ENCODE data around the gene DAW1. TPM values are rescaled to one million over a fixed set of nuclear protein-coding genes. Genes with fewer than 3 reads are reported as not detected.
"Not testable (repeated sequence)": the region's sequence is repeated elsewhere in the genome, so short reads cannot be mapped to it uniquely, and the experiment has no call there.

Gene DAW1

GRCh38 chr2:227932403-227932802 is 61.0 kb downstream of the DAW1 start:
- Histone ChIP-seq H3K4me3 (ENCODE audit: low read length) (no peak overlapping the region), H3K36me3 (ENCODE audit: insufficient read depth, low read length) (no peaks in the 10 kb centered on the region), H3K27me3 (ENCODE audit: control insufficient read depth, insufficient read depth, low read length) (no peaks in the 10 kb centered on the region)

GRCh38 chr2:227933884-227934283 is 62.5 kb downstream of the DAW1 start:
- Histone ChIP-seq H3K4me2 (ENCODE audit: low read length) (no peak overlapping the region), H3K4me3 (ENCODE audit: low read length) (no peak overlapping the region), H3K36me3 (ENCODE audit: insufficient read depth, low read length) (no peaks in the 10 kb centered on the region), H3K9ac (ENCODE audit: low read depth, low read length) (no peak overlapping the region), H3K4me1 (ENCODE audit: control insufficient read depth, insufficient read depth, low read length) (no peaks in the 10 kb centered on the region), H3K27me3 (ENCODE audit: control insufficient read depth, insufficient read depth, low read length) (no peaks in the 10 kb centered on the region), H3K9me3 (replicated peaks; ENCODE audit: low read length) (no peaks in the 10 kb centered on the region)

More at GRCh38 chr2:227932403-227932802, 61.0 kb downstream of the DAW1 start:
- H3K4me2 ChIP-seq (ENCODE audit: low read length): no peak overlapping the region
- H3K9me3 ChIP-seq (replicated peaks; ENCODE audit: low read length): no peaks in the 10 kb centered on the region
- H3K9ac ChIP-seq (ENCODE audit: low read depth, low read length): no peak overlapping the region
- H3K4me1 ChIP-seq (ENCODE audit: control insufficient read depth, insufficient read depth, low read length): no peaks in the 10 kb centered on the region

- H3K36me3 ChIP-seq (ENCODE audit: insufficient read depth, low read length); H3K4me2 ChIP-seq (ENCODE audit: low read length); H3K9me3 ChIP-seq (replicated peaks; ENCODE audit: low read length); H3K27me3 ChIP-seq (ENCODE audit: control insufficient read depth, insufficient read depth, low read length); H3K4me1 ChIP-seq (ENCODE audit: control insufficient read depth, insufficient read depth, low read length); H3K4me3 ChIP-seq (ENCODE audit: low read length); H3K9ac ChIP-seq (ENCODE audit: low read depth, low read length): not testable (repeated sequence)
Measured at GRCh38 chr2:227936249-227936648, 64.8 kb downstream of the DAW1 start.

GRCh38 chr2:227939271-227940027 is 68.0 kb downstream of the DAW1 start:
- H3K4me2 ChIP-seq (ENCODE audit: low read length): no peak overlapping the region
- H3K9me3 ChIP-seq (replicated peaks; ENCODE audit: low read length): no peaks in the 10 kb centered on the region
- H3K4me1 ChIP-seq (ENCODE audit: control insufficient read depth, insufficient read depth, low read length): no peaks in the 10 kb centered on the region
- no peak overlapping the region for H3K9ac ChIP-seq (ENCODE audit: low read depth, low read length)
- H3K27me3 ChIP-seq (ENCODE audit: control insufficient read depth, insufficient read depth, low read length): no peaks in the 10 kb centered on the region
- H3K36me3 ChIP-seq (ENCODE audit: insufficient read depth, low read length): no peaks in the 10 kb centered on the region
- H3K4me3 ChIP-seq (ENCODE audit: low read length): no peak overlapping the region

- Histone ChIP-seq H3K9ac (ENCODE audit: low read depth, low read length) (no peak overlapping the region), H3K4me3 (ENCODE audit: low read length) (no peak overlapping the region), H3K4me2 (ENCODE audit: low read length) (no peak overlapping the region), H3K36me3 (ENCODE audit: insufficient read depth, low read length) (no peaks in the 10 kb centered on the region), H3K9me3 (replicated peaks; ENCODE audit: low read length) (no peaks in the 10 kb centered on the region), H3K27me3 (ENCODE audit: control insufficient read depth, insufficient read depth, low read length) (no peaks in the 10 kb centered on the region), H3K4me1 (ENCODE audit: control insufficient read depth, insufficient read depth, low read length) (no peaks in the 10 kb centered on the region)
Measured at GRCh38 chr2:227942021-227942420, 70.6 kb downstream of the DAW1 start.

GRCh38 chr2:227942965-227943364 is 71.5 kb downstream of the DAW1 start:
- H3K9me3 ChIP-seq (replicated peaks; ENCODE audit: low read length): no peaks in the 10 kb centered on the region
- no peak overlapping the region for H3K4me2 ChIP-seq (ENCODE audit: low read length)
- no peaks in the 10 kb centered on the region for H3K27me3 ChIP-seq (ENCODE audit: control insufficient read depth, insufficient read depth, low read length)
- H3K4me3 ChIP-seq (ENCODE audit: low read length): no peak overlapping the region
- no peak overlapping the region for H3K9ac ChIP-seq (ENCODE audit: low read depth, low read length)
- no peaks in the 10 kb centered on the region for H3K36me3 ChIP-seq (ENCODE audit: insufficient read depth, low read length)
- H3K4me1 ChIP-seq (ENCODE audit: control insufficient read depth, insufficient read depth, low read length): no peaks in the 10 kb centered on the region

GRCh38 chr2:227960317-227960716 is 88.9 kb downstream of the DAW1 start:
- H3K4me2 ChIP-seq (ENCODE audit: low read length): no peak overlapping the region
- no peak overlapping the region for H3K9ac ChIP-seq (ENCODE audit: low read depth, low read length)
- no peaks in the 10 kb centered on the region for H3K9me3 ChIP-seq (replicated peaks; ENCODE audit: low read length)
- H3K4me1 ChIP-seq (ENCODE audit: control insufficient read depth, insufficient read depth, low read length): no peaks in the 10 kb centered on the region
- no peaks in the 10 kb centered on the region for H3K36me3 ChIP-seq (ENCODE audit: insufficient read depth, low read length)
- H3K4me3 ChIP-seq (ENCODE audit: low read length): no peak overlapping the region
- no peaks in the 10 kb centered on the region for H3K27me3 ChIP-seq (ENCODE audit: control insufficient read depth, insufficient read depth, low read length)

GRCh38 chr2:227971619-227972230 is 100.3 kb downstream of the DAW1 start:
- H3K9me3 ChIP-seq (replicated peaks; ENCODE audit: low read length): no peaks in the 10 kb centered on the region
- H3K9ac ChIP-seq (ENCODE audit: low read depth, low read length): no peak overlapping the region
- H3K4me3 ChIP-seq (ENCODE audit: low read length): no peak overlapping the region
- H3K4me2 ChIP-seq (ENCODE audit: low read length): no peak overlapping the region
- no peaks in the 10 kb centered on the region for H3K4me1 ChIP-seq (ENCODE audit: control insufficient read depth, insufficient read depth, low read length)
- no peaks in the 10 kb centered on the region for H3K27me3 ChIP-seq (ENCODE audit: control insufficient read depth, insufficient read depth, low read length)
- H3K36me3 ChIP-seq (ENCODE audit: insufficient read depth, low read length): no peaks in the 10 kb centered on the region

- Histone ChIP-seq H3K4me3 (ENCODE audit: low read length) (no peak overlapping the region), H3K4me2 (ENCODE audit: low read length) (no peak overlapping the region), H3K4me1 (ENCODE audit: control insufficient read depth, insufficient read depth, low read length) (no peaks in the 10 kb centered on the region), H3K36me3 (ENCODE audit: insufficient read depth, low read length) (no peaks in the 10 kb centered on the region), H3K9ac (ENCODE audit: low read depth, low read length) (no peak overlapping the region), H3K9me3 (replicated peaks; ENCODE audit: low read length) (no peaks in the 10 kb centered on the region), H3K27me3 (ENCODE audit: control insufficient read depth, insufficient read depth, low read length) (no peaks in the 10 kb centered on the region)
Measured at GRCh38 chr2:227973241-227973640, 101.8 kb downstream of the DAW1 start.

Small RNA genes lying within 50 kb of the gene (small RNA-seq; reads per million reads assigned to genes)
- gene RF00402: not detected
